NCI-H748 (cell line): ENCODE results near the gene KHK.

ENCODE experiments used
- DNase-seq: peaks from one replicate; lab custom pipeline; 2025; ENCODE audit not compliant: unreplicated experiment; lab: John Stamatoyannopoulos, UW

Gene KHK

GRCh38 chr2:27086724-27087593 is at the start of gene KHK:
TSS of gene KHK (plus strand) at chr2:27086772. CDS start at chr2:27087260, 488 bp downstream.
- peak; percentile 84 for DNase-seq

GRCh38 chr2:27038012-27038411 is 48.6 kb upstream of the KHK start:
- DNase-seq = no peak

- DNase-seq = no peak
Measured at GRCh38 chr2:27038631-27039339, 47.8 kb upstream of the KHK start.

GRCh38 chr2:27039426-27039825 is 47.1 kb upstream of the KHK start:
- DNase-seq = no peak

- no peak for DNase-seq
Measured at GRCh38 chr2:27039871-27040270, 46.7 kb upstream of the KHK start.

- no peak for DNase-seq
Measured at GRCh38 chr2:27040282-27040681, 46.3 kb upstream of the KHK start.

GRCh38 chr2:27041752-27042151 is 44.8 kb upstream of the KHK start:
- DNase-seq = no peak

- peak; percentile 27 for DNase-seq
Measured at GRCh38 chr2:27042159-27042661, 44.4 kb upstream of the KHK start.

GRCh38 chr2:27042985-27043634 is 43.5 kb upstream of the KHK start:
- DNase-seq = no peak

- peak; percentile 79 for DNase-seq
Measured at GRCh38 chr2:27049422-27050280, 36.9 kb upstream of the KHK start.

GRCh38 chr2:27050281-27050995 is 36.1 kb upstream of the KHK start:
- peak; percentile 92 for DNase-seq

- peak; percentile 95 for DNase-seq
Measured at GRCh38 chr2:27050996-27051901, 35.3 kb upstream of the KHK start, which contains the start of gene AGBL5. TSS of gene AGBL5 (plus strand) at chr2:27051668. CDS start at chr2:27052959, 1,291 bp downstream.

GRCh38 chr2:27051902-27052645 is 34.5 kb upstream of the KHK start:
- DNase-seq = peak; percentile 50

GRCh38 chr2:27053321-27053720 is 33.3 kb upstream of the KHK start:
- DNase-seq = no peak

GRCh38 chr2:27053776-27054175 is 32.8 kb upstream of the KHK start:
- DNase-seq = no peak

GRCh38 chr2:27054721-27055120 is 31.9 kb upstream of the KHK start:
- no peak for DNase-seq

- no peak for DNase-seq
Measured at GRCh38 chr2:27057184-27057583, 29.4 kb upstream of the KHK start.

GRCh38 chr2:27058210-27058609 is 28.4 kb upstream of the KHK start:
- no peak for DNase-seq
